GM18909 (cell line): ENCODE measurements around the gene FAR2.
A peak's percentile ranks its signal among the peaks of the same experiment; 100 is the strongest.
"Not testable (repeated sequence)": the region's sequence is repeated elsewhere in the genome, so short reads cannot be mapped to it uniquely, and the experiment has no call there.

Source experiments
- ATAC-seq: cut with Tn5 transposase; IDR thresholded peaks from one replicate; pipeline ENCODE4 v1.9.1; 2021; ENCODE audit warnings: mild to moderate bottlenecking; ENCODE audit not compliant: unreplicated experiment, poor library complexity

Gene FAR2

DNA sequence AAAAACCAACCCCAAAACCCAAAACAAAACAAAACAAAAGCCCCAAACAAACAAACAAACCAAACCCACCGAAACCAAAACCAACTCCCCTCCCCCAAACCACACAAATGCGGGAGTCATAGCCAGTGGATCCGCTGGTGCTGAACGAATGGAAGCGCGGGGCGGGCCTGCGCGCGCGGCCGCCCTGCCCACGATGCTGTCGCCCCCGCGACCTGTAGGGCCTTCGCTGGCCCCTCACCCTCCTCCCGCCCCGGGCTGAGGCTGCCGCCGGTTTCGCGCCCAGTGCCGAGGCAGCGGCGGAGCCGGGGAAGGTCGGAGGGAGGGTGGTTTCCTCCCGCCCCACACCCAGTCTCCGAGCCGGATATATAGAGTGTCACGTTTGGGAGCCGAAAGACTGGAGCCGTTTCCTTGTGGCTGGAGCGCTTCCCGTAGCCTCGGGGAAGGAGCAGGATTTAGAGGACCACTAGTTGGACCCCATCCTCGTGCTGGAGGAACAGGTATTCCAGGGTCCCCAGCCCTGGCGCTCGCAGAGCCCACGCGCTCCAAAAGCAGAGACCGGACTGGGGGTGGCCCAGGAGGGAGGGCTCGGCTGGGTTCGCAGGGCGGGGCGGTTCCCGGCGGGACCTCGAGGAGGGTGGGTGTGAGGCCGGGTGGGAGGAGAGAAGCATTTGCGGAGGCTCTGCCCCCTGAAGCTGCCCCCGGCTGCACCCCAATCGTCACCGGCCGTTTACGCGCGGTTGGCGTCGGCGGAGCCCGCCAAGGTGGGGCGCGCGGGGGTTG is at the start of gene FAR2:
TSS of gene FAR2 (plus strand) at position 368 of the 780 bp plus-strand sequence. CDS start 121,172 bp downstream, outside the sequence.
- peak; percentile 59 for ATAC-seq

DNA sequence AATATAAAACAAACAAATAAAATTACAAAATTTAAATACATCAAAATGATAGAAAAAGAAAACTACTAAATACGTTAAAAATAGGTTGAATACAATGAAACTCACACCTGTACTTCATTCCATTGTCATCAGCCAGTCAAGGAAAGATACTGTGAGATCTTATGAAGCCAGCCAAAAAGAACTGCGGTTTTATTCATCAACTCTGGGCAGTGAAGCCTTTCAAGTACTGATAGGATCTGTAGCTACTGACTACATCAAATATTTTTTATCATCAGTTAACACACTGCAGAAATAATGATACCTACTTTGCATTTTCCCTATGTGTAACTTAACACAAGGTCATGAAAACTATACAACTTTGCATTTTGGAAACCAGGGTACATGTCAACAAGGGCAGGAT is 46.3 kb upstream of the FAR2 start:
- no peak for ATAC-seq

DNA sequence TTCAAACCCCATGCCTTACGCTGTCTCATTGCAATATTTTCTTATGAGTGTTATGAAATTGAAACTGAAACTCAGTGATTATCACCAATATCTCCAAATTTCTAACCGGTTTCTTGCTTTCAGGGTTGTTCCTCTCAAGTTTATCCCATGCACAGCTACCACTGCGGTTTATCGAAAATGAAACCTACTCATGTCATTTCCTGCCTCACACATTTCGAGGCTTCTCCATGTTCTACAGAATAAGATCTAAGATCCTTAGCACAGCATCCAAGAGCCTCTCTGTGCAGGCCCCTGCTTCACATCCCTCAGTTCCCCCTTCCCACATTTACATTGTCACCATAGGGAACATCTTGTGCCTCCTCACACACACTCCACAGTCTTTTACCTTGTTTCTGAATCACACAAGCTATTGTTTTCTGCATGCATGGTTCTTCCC is 45.5 kb upstream of the FAR2 start:
- ATAC-seq, result peak; percentile 98

DNA sequence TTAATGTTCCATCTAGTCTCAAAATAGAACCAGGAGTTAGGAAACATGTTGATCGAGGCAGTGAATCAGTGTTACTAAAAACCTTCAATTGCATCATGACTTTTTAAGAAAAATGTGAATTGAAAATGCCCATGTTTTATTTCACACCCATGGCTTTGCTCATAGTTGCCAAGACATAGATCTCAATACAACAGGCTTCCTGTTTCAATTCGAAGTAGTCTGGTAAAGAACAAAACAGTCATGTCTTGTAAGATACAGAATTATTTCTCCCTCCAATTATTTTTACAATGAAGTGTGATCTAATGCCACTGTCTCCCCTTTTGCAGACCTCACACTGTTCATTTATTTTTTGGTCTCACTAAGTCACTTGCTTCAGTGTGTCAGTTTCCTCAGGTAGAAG is 44.6 kb upstream of the FAR2 start:
- ATAC-seq, result no peak

DNA sequence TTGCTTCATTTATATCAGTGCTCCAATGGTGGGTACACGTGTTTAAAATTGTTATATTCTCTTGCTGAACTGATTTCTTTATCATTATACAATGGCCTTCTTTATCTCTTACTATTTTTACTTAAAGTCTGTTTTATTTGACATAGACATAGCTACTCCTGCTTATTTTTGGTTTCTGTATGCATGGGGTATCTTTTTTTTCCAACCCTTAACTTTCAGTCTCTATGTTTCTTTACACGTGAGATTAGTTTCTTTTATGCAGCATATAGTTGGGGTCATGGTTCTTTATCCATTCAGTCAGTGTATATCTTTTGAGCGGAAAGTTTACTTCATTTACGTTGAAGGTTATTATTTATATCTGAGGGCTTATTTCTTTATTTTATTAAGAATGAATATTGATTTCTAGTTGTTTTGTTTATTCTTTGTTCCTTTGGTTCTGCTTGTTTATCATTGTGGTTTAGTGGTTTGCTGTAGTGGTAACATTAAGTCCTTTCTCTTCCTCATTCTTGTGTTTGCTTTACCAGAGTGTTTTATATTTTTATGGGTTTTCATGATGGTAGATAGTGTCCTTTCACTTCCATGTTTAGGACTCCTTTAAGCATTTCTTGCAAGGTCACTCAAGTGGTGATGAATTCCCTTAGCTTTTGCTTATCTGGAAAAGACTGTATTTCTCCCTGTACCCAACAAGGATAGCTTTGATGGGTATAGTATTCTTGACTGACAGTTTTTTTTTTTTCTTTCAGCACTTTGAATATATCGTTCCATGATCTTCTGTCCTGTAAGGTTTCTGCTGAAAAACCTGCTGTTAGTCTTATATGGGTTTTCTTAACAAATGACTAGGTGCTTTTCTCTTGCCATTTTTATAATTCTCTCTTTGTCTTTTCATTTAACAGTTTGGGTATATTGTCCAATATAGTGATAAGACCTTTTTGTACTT is 38.3 kb upstream of the FAR2 start:
- ATAC-seq, result peak; percentile 93

DNA sequence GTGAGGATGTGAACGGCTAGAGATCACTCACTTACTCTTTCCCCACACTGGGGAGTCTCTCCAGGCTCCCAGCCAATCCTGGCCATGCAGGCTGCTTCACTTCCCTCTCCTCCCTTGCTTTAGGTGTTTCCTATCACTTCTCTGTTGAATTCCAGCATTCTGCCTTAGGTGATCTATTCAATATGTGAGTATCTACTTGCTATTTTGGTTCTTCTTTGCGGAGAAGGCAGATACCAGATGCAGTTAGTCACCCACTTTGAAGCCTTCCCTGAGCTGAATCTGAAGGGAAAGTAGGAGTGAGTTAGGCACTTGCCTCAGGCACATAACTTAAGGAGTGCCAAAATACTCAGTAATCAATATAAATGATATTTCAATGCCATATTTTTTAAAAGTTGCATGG is 36.0 kb upstream of the FAR2 start:
- no peak for ATAC-seq

DNA sequence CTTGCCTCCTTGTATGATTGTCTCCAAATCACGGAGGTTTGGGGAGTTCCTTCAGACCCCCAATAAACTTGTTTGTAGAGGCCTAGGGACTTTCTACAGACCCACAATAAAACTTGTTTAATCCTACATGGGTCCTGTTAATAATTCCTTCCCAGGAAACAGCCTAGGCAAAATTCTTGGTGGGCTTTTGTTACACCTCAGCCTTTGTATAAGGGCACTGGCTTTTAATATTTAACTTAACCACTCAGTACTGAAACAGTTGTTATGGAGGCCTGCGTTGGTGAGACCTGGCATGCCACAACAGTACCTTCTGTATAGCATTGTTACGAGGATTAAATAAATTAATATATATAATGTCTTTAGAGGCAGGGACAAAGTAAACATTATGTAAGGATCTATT is 32.7 kb upstream of the FAR2 start:
- no peak for ATAC-seq

DNA sequence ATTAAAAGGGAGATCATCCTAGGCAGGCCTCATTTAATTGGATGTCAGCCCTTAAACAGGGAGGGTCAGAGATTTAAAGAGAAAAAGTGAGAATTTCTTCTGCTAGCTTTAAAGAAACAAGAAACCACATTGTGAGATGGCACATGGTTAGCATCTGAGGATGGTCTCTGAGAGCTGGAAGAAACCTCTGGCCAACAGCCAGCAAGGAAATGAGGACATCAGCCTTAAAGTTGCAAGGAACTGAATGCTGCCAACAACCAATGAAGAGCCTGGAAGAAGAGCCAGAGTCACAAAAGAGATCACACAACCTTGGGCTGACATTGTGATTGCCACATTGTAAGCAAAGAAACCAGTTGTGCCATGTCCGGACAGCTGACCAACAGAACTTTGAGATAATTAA is 17.5 kb upstream of the FAR2 start:
- no peak for ATAC-seq

DNA sequence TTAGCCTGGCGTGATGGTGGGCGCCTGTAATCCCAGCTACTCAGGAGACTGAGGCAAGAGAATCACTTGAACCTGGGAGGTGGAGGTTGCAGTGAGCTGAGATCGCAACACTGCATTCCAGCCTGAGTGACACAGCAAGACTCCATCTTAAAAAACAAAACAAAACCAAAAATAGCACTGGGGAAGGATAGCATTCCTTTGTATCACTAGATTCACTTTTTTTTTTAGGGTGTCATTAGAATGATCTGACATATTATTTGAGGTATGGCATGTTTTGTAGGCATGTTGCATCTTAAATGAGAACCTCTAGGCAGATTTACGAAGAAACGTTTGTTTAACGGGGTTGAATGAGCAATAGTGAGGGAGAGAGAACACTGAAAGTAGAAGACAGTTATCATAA is 16.8 kb upstream of the FAR2 start:
- ATAC-seq, result no peak

DNA sequence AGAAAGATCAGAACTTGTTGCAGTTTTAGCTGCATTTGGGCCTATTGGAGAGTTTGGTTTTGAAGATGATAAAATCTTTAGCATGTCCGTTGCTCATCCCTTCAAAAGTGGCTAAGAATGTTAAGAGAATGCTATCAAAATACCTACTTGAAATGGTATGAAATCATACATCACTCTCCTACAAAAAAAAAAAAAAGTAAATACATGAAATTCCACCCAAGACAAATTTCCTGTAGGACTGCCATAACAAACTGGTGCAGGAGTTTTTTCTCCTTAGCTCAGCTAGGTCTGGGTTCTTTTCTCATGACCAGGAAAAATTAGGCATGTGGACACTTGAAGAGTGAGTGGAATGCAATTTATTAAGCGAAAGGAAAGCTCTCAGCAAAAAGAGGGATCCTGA is 15.9 kb upstream of the FAR2 start:
- ATAC-seq, result no peak

DNA sequence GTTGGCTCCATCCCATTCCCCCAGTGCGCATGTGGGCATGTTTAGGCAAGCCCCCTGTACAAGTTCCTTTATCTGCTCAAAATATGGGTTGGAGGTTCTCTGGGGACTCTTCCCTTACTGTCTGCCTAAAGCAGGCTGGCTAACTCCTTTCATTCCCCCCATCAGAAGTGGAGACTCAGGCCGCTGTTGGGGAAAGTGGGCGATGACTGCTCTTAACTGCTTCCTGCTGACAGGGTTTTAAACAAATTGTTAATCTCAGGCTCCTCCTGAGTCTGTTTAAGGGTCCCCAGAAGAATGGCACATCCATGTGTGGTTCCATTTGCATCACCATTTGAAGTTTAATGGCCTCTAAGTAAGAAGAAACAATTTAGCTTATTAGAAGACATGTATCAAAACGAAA is 15.4 kb upstream of the FAR2 start:
- no peak for ATAC-seq

DNA sequence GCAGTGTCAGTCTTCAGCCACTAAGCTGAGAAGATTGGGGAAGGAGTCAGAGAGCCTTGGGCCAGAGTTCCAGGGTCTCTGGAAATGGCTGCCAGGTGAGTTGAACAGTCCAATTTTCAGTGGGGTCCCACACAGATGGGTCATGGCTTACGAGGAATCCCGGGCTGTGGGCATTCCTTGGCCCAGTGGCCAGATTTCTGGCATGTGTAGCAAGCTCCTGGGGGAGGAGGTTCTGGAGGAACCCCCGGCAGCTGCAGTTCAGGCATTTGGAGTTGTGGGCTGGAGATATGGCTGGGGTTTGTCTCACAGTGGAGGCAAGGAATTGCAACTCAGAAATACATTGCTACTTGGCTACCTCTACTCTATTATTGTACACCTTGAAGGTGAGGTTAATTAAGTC is 10.8 kb upstream of the FAR2 start:
- not testable (repeated sequence) for ATAC-seq

DNA sequence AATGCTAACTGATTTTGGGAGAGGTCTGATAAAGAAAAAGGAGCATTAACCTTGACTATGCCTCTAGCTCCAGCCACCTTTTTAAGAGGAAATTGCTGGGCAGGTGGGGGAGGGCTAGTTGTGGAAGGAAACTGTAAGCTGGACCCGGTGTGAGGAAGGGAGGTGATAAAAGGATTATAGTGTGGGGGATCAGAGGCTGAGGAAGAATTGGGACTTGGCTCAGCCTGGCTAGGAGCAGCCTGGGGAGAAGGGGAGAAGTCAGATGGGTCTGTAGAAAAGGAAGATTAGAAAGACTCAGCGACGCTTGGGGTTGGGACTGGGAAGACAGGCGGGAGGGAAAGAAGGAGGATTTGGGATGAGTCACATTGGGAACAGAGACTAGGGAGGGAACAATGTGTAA is 10.2 kb upstream of the FAR2 start:
- ATAC-seq, result not testable (repeated sequence)

DNA sequence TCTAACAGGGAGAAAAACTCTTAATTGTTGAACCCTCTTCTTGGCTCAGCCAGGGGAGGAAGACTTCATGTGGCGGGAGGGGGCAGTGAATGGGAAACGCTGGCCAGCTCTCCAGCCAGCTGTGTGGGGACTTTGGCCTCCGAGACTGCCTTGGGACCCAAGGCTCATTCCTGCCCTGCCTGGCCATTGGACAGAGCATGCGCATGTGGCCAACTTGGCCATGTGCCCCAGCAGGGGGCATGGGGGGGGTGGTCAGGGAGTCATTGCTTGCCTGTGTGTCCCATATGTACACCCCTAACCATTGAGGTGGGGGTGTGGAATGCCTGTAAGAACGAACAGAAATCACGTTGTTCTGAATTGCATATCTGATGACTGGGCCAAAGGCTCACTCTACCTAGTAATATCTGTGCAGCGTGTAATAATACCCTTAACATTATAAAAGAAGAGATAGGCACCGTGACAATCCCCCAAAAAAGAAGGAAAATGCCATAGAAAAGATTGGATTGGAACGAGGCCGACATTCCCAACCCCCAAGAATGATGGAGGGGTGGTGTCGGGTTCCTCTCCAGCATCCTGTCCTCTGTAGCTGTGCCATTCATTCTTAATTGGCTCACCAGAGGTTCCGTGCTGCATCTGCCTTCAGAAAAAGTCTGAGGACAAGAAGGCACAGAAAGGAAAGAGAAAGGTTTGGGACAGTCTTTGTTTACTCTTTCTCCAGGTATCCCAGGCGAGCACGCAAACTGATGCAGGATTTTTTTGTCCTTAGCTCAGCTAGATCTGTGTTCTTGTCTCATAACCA is 3.5 kb upstream of the FAR2 start:
- no peak for ATAC-seq

DNA sequence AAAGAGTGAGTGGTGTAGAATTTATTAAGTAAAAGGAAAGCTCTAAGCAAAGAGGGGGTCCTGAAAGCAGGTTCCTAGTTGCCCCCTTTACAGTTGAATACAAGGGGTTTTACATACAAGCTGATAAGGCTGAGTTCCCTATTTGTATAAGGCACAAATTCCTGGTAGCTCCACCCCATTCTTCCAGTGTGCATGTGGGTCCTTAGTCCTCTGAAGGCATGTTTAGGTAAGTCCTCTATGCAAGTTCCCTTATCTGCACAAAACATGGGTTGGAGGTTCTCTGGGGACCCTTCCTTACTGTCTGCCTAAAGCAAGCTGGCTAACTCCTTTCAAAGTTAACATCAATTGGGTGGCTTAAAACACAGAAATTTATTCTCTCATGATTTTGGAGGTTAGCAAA is 2.9 kb upstream of the FAR2 start:
- ATAC-seq, result no peak

DNA sequence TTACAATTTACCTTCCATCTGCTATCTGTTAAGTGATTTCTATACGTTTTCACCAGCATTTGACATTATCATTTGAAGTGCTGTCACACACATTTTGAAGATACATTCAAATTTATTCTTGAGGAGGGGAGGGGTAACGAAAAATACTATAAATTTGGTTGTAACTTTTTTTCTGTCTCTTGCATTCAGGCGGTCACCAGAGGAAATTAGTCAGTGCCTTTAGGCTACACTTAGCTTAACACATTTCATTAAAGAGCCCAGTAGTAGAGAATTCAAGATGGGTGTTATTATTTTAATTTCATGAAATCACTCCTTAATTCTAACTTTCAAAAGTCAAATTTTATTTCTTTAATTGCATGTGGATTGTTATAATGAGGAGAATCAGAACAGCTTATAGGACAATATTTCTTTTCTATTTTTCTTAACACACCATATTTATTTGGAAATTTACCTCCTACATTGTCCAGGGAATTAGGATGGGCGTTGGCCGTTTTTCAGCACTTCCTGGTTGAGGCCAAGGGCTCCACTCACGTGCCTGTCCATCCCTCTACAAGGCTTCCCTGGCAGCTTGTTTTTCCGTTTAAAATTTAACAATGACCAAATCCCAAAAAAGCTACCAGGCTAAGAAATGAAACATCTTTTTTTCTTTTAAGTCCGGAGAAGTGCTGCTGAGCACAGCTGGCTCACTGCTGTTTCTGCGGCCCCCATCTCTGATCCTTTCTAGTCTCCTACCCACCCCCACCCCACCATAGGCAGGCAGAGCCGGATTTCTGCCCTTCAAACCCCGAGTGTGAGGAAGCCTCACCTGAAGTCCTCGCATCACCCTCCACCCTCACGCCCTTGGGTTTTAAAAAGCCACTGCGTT is 1.1 kb upstream of the FAR2 start:
- no peak for ATAC-seq

DNA sequence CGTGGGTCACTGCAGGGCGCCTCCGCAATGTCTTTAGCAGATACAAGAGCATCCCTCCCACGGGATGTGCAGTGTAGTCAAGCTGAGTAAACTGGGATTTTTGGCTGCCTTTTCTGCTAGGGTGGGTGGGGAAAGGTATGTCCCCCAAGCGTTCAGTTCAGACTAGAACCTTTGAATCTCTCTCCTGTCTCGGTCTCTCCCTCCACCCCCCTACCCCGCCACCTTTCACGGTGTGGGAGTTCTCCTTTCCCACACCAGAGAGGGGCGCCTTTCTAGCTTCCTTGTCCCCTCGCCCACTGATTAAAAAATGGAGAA is 525 bp upstream of the FAR2 start:
- ATAC-seq, result peak; percentile 9

DNA sequence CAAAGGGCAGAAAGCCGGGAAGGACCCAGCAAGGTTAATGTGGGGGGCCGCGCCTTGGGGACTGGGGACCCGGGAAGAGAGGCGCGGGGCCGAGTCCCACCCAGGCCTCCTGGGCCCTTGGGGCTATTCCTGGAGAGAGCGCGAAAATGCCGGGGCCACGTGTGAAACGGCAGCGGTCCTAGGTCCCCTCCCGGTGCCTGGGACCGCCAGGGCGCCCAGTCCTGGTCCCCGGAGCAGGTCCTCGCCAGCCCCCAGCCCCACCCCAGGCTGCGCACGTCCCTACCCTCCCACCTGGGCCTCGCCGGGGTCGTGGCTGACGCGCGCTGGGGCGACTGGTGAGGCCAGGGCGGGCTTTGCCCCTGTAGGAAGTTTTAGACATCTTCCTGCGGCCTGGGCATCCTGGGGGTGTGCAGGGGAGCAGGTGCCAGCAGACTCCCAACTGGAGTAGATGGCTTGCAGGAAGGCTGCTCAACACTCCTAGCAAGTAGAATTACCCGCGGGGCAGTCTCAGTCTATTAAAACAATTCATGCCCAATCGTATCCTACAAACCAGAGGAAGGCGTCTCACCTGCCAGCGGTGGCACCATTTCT is 708 bp downstream of the FAR2 start:
- ATAC-seq, result peak; percentile 13

DNA sequence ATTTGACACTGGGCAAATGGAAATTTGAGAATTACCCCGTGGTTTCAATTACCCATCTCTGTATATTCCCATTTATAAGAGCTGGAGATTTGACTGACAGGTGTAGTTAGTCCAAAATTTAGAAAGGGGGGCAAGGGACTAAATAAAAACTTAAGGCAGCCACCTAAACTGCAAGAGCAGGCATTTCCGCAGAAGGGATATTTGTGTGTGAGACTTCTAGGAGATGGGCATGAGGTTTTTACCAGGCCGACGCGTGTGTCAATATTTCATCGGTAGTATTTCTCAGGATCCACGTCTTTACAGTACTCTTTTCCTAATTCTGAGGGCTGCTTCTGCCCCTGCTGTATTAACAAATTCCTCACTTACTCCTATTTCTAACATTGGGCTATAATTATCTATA is 1.4 kb downstream of the FAR2 start:
- no peak for ATAC-seq
